Activated B cell treated with CpG ODN at 0.5 μM for 24 hours (primary cell): Measurements from ENCODE around the gene TCF4. TPM values are rescaled to one million over a fixed set of nuclear protein-coding genes. Genes with fewer than 3 reads are reported as not detected.

Experiments used
- ATAC-seq: fragments of 200-7000 bp; cut with Tn5 transposase; one replicate; pipeline ENCODE4 v1.10.0; 2021; ENCODE audit warnings: low read depth, mild to moderate bottlenecking, moderate library complexity
- CTCF ChIA-PET: fragments of 350-600 bp; sonication (Branson Sonifier 250); formaldehyde crosslinking; loops from one replicate; lab custom pipeline; 2021; ENCODE audit warnings: antibody characterized with exemption; lab: Charles Lee
- POLR2A ChIA-PET: fragments of 350-600 bp; sonication (Branson Sonifier 250); formaldehyde crosslinking; loops from one replicate; lab custom pipeline; 2021; ENCODE audit warnings: antibody characterized with exemption; lab: Charles Lee
- DNase-seq: peaks from one replicate; pipeline ENCODE4 v3.0.0; 2022
- H3K27ac Mint-ChIP-seq: one replicate; pipeline ENCODE4 v1.8.0; 2020; ENCODE audit warnings: mixed read lengths
- H3K27me3 Mint-ChIP-seq: one replicate; pipeline ENCODE4 v1.8.0; 2021; ENCODE audit warnings: mixed read lengths
- H3K36me3 Mint-ChIP-seq: one replicate; pipeline ENCODE4 v1.8.0; 2021; ENCODE audit warnings: low read depth, mixed read lengths
- H3K4me1 Mint-ChIP-seq: one replicate; pipeline ENCODE4 v1.8.0; 2021; ENCODE audit warnings: mixed read lengths
- H3K4me3 Mint-ChIP-seq: one replicate; pipeline ENCODE4 v1.8.0; 2020; ENCODE audit warnings: mild to moderate bottlenecking, mixed read lengths
- H3K9me3 Mint-ChIP-seq: one replicate; pipeline ENCODE4 v1.8.0; 2020; ENCODE audit warnings: mixed read lengths
- CTCF ChIP-seq: fragments of 200-600 bp; IDR thresholded peaks from one replicate; pipeline ENCODE4 v1.8.0; 2022; ENCODE audit warnings: antibody characterized with exemption, mild to moderate bottlenecking
- intact Hi-C: fragments of 100-400 bp; cut with micrococcal nuclease; formaldehyde crosslinking; loops from one replicate; pipeline ENCODE4 v1.15.1; 2024
- total RNA-seq: library from RNA; stranded (reverse); gene quantifications from 2 replicates; pipeline ENCODE4 v1.2.3, GENCODE V29; 2022

The TCF4 gene
- total RNA-seq, 1 donor from 2014 or later: 270 TPM

GRCh38 chr18:55415258-55415871 lies 172.6 kb downstream of the TCF4 start:
- ChIA-PET CTCF (interaction anchor here (0.7 to 4.3 kb wide), 23 partner anchors 9 to 1163 kb away, joined by 3 to 35 read pairs (median 4); no protein-coding TSS in a partner anchor), POLR2A (interaction anchor here (0.6 to 1.1 kb wide), 5 partner anchors 48 to 172 kb away, joined by 3 to 11 read pairs (median 3); no protein-coding TSS in a partner anchor)
- no peak overlapping the region for H3K4me3 Mint-ChIP-seq

DNA sequence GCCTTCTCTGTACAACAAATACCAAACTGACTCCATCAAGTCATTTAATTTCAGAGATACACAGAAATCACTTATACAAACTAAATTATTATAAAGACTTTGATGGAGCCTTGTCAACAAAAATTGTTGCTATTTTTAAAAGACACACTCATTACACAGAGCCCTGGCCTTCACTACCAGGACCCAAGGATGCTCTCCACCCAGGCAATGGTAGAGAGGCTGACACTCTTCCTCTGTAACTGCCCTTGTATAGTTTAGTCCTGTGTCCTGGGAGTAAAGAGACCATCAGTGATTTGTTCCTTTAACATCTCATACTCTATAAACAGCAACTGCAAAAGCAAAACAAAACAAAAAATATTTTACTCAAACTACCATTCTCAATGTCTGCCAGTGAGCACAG lies 173.5 kb downstream of the TCF4 start:
- ATAC-seq (no peak), DNase-seq (no peak)
- Mint-ChIP-seq H3K27ac (no peak overlapping the region), H3K4me1 (peaks cover 27% of the 10 kb centered on the region), H3K9me3 (no peaks in the 10 kb centered on the region), H3K4me3 (no peak overlapping the region), H3K36me3 (no peaks in the 10 kb centered on the region), H3K27me3 (no peaks in the 10 kb centered on the region)
- ChIA-PET CTCF (interaction anchor here (0.7 to 4.3 kb wide), 9 partner anchors 11 to 1160 kb away, joined by 3 to 35 read pairs (median 4); no protein-coding TSS in a partner anchor), POLR2A (no interaction called here)
- intact Hi-C loops: no loop called here
- TF ChIP-seq CTCF: no peak

More at GRCh38 chr18:55415258-55415871, 172.6 kb downstream of the TCF4 start:
- H3K4me1 Mint-ChIP-seq: peaks cover 36% of the 10 kb centered on the region
- peak; percentile 96 for TF ChIP-seq CTCF
- H3K27ac Mint-ChIP-seq: peak overlapping the region; percentile 53
- peak; percentile 74 for DNase-seq
- H3K9me3 Mint-ChIP-seq: no peaks in the 10 kb centered on the region
- peak; percentile 92 for ATAC-seq
- intact Hi-C loops: loop anchor here (1.0 to 5.0 kb wide), 9 partner anchors 38 to 1161 kb away; no protein-coding TSS in a partner anchor
- H3K27me3 Mint-ChIP-seq: no peaks in the 10 kb centered on the region
- H3K36me3 Mint-ChIP-seq: no peaks in the 10 kb centered on the region

DNA sequence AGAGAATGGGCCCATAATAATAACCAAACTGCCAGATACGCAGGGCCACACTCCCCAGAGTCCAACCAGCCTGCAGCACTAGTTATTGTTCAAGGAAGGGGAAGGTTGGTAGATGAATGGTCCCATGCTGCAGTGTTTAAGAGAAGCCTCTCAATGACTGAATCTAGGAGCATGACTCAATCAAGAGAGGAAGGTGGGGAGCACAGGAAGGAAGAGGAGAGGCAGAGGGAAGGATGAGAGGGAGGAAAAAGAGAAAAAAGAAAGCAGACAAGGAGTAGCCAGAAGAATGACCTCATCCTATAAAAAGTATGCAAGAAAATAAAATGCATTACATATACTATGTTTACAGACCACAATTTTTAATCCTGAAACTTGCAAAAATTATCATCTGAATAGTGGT lies 174.5 kb downstream of the TCF4 start:
- CTCF ChIA-PET: interaction anchor here (3.6 to 4.3 kb wide), 2 partner anchors 179 to 1161 kb away, joined by 26 to 35 read pairs; no protein-coding TSS in a partner anchor
- intact Hi-C loops: no loop called here
- no peaks in the 10 kb centered on the region for H3K9me3 Mint-ChIP-seq

GRCh38 chr18:55407774-55408535 lies 180.0 kb downstream of the TCF4 start:
- CTCF ChIA-PET: interaction anchor here (0.6 kb wide), 1 partner anchor 88 kb away, joined by 3 read pairs; no protein-coding TSS in a partner anchor
- H3K4me1 Mint-ChIP-seq: peaks cover 24% of the 10 kb centered on the region
- intact Hi-C loops: no loop called here

More for the DNA sequence above, 174.5 kb downstream of the TCF4 start:
- H3K4me1 Mint-ChIP-seq: peaks cover 20% of the 10 kb centered on the region
- H3K27ac Mint-ChIP-seq: no peak overlapping the region
- no peaks in the 10 kb centered on the region for H3K27me3 Mint-ChIP-seq
- no peak overlapping the region for H3K4me3 Mint-ChIP-seq
- no peaks in the 10 kb centered on the region for H3K36me3 Mint-ChIP-seq
- POLR2A ChIA-PET: no interaction called here
- DNase-seq (no peak), ATAC-seq (no peak)
- TF ChIP-seq CTCF: no peak

More at GRCh38 chr18:55407774-55408535, 180.0 kb downstream of the TCF4 start:
- TF ChIP-seq CTCF: no peak
- no peaks in the 10 kb centered on the region for H3K27me3 Mint-ChIP-seq
- H3K9me3 Mint-ChIP-seq: no peaks in the 10 kb centered on the region
- no peaks in the 10 kb centered on the region for H3K36me3 Mint-ChIP-seq
- H3K27ac Mint-ChIP-seq: no peak overlapping the region
- ATAC-seq (no peak), DNase-seq (no peak)
- POLR2A ChIA-PET: no interaction called here
- no peak overlapping the region for H3K4me3 Mint-ChIP-seq
